ENCODE measurements around the gene PERM1. TPM values are rescaled to one million over a fixed set of nuclear protein-coding genes. Genes with fewer than 3 reads are reported as not detected.
"Not testable (repeated sequence)": the region's sequence is repeated elsewhere in the genome, so short reads cannot be mapped to it uniquely, and the experiment has no call there.

Gene PERM1
- total and polyA plus RNA-seq, 2 experiments from 2014 or later, result 0.77 to 1.0 TPM

DNA sequence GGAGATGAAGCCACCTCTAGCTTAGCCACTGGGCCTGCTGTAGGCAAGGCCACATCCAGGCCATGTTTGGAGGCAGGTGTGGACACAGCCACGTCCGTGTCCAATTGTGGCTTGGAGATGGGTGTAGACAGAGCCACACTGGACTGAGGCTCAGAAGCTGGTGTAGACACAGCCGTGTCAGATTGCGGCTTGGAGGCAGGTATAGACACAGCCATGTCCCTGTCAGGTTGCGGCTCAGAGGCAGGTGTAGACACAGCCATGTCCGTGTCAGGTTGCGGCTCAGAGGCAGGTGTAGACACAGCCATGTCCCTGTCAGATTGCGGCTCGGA, 2.2 kb downstream of the PERM1 start:
- TF ChIP-seq, protein P1, sequence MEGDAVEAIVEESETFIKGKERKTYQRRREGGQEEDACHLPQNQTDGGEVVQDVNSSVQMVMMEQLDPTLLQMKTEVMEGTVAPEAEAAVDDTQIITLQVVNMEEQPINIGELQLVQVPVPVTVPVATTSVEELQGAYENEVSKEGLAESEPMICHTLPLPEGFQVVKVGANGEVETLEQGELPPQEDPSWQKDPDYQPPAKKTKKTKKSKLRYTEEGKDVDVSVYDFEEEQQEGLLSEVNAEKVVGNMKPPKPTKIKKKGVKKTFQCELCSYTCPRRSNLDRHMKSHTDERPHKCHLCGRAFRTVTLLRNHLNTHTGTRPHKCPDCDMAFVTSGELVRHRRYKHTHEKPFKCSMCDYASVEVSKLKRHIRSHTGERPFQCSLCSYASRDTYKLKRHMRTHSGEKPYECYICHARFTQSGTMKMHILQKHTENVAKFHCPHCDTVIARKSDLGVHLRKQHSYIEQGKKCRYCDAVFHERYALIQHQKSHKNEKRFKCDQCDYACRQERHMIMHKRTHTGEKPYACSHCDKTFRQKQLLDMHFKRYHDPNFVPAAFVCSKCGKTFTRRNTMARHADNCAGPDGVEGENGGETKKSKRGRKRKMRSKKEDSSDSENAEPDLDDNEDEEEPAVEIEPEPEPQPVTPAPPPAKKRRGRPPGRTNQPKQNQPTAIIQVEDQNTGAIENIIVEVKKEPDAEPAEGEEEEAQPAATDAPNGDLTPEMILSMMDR (IDR thresholded peaks at IDR 0.05; ENCODE audit: low read depth, low read length), result no peak
- H3K27ac ChIP-seq, result no peak overlapping the region
- H3K27me3 ChIP-seq, result peaks cover 26% of the 10 kb centered on the region
- H3K36me3 ChIP-seq, result no peaks in the 10 kb centered on the region
- no peaks in the 10 kb centered on the region for H3K9me3 ChIP-seq (ENCODE audit: low read depth)
- peaks cover 3% of the 10 kb centered on the region for H3K4me1 ChIP-seq (ENCODE audit: low read depth)
- no peak for DNase-seq (ENCODE audit: low read depth in 1 of 2, low spot score in 1 of 2)
- no peak overlapping the region for H3K4me3 ChIP-seq

DNA sequence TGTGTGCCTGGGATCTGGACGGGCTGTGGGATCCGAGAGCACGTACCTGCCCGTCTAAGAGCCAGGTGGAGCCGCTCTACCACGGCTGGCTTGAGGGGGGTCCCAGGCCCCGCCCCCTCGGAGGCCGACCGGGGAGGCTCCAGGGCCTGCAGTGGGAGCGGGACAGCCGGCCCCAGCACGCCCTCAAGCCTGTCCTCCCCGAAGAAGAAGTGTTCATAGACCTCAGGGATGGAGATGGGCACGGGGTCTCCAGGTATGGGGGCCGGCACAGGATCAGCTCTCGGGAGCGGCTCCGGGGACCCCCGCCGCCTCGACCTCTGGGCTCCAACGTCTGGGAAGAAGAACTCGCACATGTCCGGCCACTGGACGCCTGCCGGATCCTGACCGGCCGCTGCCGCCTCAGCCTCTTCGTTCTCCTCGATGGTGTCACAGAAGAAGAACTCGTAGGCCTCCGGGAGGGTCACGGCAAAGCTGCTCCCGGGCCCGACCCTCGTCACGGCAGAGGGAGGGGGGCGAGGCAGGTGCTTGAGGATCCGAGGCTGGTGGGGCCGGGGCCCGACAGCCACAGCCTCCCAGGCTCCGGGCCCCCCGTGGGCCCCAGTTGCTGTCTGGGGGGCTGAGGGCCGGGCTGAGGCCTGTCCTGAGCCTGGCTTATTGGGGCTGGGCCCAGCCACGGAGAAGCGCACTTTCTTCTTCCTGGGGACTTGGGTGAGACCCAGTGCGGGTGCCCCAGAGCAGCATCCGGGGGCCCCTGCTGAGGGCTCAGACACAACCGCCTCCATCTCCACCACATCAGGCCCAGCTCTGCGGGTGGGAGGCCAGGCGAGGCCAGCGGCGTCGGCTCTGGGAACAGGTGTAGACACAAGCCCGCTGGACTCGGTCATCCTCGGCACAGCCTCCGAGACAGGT, 2.8 kb downstream of the PERM1 start:
- Histone ChIP-seq H3K36me3 (no peaks in the 10 kb centered on the region), H3K27me3 (peaks cover 30% of the 10 kb centered on the region), H3K4me1 (ENCODE audit: low read depth) (peaks cover 3% of the 10 kb centered on the region), H3K9me3 (ENCODE audit: low read depth) (no peaks in the 10 kb centered on the region), H3K4me3 (no peak overlapping the region), H3K27ac (no peak overlapping the region)
- no peak for DNase-seq (ENCODE audit: low read depth in 1 of 2, low spot score in 1 of 2)
- TF ChIP-seq, protein P1 (IDR thresholded peaks at IDR 0.05; ENCODE audit: low read depth, low read length), result no peak

DNA sequence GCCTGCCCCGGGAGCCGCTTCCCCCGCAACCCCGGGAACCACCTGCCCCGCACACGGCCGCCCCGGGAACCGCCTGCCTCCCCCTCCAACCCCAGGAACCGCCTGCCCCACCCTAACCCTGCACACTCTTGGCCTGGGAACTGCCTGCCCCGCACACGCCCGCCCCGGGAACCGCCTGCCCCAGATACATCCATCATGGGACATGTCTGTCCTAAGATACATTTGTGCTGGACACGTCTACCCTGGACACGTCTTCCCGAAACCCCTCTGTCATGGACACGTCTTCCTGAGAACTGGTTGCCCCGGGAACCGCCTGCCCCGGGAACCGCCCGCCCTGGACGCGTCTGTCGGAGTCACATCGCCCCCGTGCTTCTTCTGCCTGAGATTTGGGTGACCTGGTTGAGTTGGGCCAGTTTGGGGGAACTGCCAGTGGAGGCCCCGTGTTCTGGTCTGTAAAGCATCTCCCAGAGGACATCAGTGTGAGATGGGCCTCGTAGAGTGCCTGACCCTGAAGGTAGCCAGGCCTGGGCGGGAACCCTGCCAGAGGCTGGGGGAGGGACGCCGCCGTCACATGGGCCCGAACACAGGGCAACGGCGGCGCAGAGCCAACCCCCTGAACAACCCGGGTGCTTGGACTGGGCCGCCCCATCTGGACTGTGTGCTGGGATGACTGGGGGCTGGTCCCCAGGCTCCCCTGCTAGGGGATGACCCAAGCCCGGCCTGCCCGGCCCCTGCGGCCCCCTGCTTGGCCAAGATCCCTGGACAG, 3.6 kb downstream of the PERM1 start:
- DNase-seq (ENCODE audit: low read depth in 1 of 2, low spot score in 1 of 2), result no peak
- Histone ChIP-seq H3K9me3 (ENCODE audit: low read depth) (no peaks in the 10 kb centered on the region), H3K36me3 (no peaks in the 10 kb centered on the region), H3K27me3 (peaks cover 31% of the 10 kb centered on the region), H3K4me1 (ENCODE audit: low read depth) (peaks cover 3% of the 10 kb centered on the region), H3K4me3 (no peak overlapping the region), H3K27ac (no peak overlapping the region)
- TF ChIP-seq, protein P1 (IDR thresholded peaks at IDR 0.05; ENCODE audit: low read depth, low read length), result no peak

DNA sequence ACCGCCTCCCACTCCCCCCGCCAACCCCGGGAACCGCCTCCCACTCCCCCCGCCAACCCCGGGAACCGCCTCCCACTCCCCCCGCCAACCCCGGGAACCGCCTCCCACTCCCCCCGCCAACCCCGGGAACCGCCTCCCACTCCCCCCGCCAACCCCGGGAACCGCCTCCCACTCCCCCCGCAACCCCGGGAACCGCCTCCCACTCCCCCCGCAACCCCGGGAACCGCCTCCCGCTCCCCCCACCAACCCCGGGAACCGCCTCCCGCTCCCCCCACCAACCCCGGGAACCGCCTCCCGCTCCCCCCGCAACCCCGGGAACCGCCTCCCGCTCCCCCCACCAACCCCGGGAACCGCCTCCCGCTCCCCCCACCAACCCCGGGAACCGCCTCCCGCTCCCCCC, 5.1 kb downstream of the PERM1 start:
- H3K36me3 ChIP-seq; DNase-seq (ENCODE audit: low read depth in 1 of 2, low spot score in 1 of 2); H3K4me1 ChIP-seq (ENCODE audit: low read depth); H3K27ac ChIP-seq; H3K4me3 ChIP-seq; H3K9me3 ChIP-seq (ENCODE audit: low read depth): not testable (repeated sequence)
- peaks cover 39% of the 10 kb centered on the region for H3K27me3 ChIP-seq

DNA sequence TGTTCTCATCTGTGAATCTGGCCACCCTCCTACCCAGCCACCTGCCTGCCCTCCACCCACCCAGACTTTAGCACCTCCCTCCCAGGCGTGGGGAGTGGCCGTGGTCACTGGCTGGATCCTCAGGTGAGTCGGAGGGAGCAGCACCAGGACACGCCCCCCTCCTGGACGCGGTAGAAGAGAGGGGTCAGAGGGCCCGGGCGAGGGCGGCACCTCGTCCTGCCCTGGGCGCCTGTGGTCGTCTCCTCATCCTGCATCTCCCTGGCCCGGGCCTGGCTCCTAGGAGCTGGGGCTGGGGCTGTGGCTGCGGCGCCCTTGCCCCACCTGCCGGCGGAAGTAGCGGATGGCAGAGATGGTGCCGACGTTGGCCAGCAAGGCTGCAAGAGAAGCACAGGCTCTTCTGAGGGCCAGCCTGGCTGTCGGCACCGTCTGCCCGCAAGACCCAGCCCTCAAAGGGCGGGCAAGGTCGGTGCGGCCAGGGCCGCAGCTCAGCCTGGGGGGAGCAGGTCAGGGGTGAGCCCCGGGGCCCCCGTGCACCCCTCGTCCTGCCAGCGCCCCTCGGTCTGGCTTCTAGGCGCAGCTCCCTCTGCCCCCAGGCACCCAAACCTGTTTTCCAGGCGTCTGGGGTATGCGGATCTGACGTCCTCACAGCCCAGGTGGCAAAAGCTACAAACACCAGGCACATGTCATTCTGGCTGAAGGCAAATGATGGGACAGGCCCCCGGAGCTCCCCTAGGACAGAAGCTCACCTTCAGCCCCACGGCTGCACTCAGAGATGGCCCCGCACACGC, 5.8 kb downstream of the PERM1 start:
- TF ChIP-seq, protein P1 (IDR thresholded peaks at IDR 0.05; ENCODE audit: low read depth, low read length), result peak; percentile 59
- Histone ChIP-seq H3K9me3 (ENCODE audit: low read depth) (no peaks in the 10 kb centered on the region), H3K36me3 (no peaks in the 10 kb centered on the region), H3K27me3 (peaks cover 46% of the 10 kb centered on the region), H3K4me3 (no peak overlapping the region), H3K4me1 (ENCODE audit: low read depth) (peaks cover 3% of the 10 kb centered on the region), H3K27ac (no peak overlapping the region)
- peak; percentile 64 to 77 for DNase-seq (ENCODE audit: low read depth in 1 of 2, low spot score in 1 of 2)
